ENCODE results near the gene TEPSIN.

The TEPSIN gene

DNA sequence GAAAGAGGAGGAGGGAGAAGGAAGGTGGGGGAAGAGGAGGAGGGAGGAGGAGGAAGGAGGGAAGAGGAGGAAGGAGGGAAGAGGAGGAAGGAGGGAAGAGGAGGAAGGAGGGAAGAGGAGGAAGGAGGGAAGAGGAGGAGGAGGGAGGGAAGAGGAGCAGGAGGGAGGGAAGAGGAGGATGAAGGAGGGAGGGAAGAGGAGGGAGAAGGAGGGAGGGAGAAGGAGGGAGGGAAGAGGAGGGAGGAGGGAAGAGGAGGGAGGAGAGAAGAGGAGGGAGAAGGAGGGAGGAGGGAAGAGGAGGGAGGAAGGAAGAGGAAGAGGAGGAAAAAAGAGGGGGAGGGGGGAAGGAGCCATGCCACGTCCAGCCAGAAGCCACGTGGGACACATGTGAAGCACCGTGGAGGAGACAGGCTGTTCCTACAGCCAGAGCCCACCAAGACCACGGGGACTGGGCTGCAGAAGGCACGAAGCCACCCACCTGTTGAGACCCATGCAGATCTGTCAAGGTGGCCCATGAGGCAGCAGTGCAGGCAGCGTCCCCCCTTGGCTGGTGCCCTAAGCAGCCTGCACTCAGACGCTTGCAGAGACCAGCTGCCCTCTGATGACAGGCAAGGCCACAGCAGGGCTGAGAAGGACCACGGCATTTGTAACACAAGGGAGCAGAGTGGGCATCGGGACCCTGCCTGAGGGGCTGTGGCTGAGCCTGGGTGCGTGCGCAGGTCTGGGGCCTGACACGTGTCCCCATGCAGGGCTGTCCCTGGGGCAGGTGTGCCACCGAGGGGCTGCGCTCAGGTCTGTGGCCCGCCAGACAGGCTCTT is 10.6 kb upstream of the TEPSIN start:
- no peak for DNase-seq (ENCODE audit: low spot score)

DNA sequence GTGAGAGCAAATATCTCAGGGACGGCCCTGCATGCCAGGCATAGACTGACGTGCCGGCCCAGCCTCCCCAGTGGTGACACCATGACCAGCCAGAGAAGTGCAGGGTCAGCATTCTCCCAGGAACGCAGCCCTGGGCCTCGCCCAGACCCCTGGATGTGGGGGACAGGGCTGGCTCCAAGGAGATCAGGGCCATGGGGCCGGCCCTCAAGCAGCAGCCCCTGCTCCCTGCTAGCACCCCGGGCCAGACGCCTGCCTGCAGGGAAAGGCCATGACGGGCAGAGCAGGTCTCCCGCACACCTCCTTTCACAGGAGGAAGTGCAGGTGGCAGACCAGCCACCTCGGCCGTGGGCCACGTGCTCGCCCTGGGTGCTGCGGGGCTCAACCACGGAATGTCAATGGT is 9.8 kb upstream of the TEPSIN start:
- DNase-seq (ENCODE audit: low spot score) = no peak

DNA sequence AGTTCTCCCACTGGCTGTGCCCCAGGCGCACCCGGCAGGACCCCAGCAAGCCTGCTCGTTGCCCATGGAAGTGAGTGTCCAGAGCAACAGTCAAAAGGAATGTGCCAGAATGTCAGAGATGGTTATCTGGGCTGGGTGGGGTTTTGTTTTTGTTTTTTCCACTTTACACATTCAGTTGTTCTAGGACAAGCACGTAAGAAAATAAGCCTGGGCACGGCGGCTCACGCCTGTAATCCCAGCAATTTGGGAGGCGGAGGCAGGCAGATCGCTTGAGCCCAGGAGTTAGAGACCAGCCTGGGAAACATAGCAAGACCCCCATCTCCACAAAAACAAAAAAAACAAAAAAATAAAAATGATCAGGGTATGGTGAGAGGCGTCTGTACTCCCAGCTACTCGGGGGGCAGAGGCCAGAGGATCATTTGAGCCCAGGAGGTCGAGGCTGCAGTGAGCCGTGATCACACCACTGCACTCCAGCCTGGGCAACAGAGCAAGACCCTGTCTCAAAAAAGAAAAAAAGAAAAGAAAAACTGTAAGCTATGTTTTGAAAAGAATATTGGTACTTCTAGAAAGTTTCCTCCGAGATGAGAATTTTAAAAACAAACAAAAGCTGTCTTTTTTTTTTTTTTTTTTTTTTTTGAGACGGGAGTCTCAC is 8.6 kb upstream of the TEPSIN start:
- no peak for DNase-seq (ENCODE audit: low spot score)

DNA sequence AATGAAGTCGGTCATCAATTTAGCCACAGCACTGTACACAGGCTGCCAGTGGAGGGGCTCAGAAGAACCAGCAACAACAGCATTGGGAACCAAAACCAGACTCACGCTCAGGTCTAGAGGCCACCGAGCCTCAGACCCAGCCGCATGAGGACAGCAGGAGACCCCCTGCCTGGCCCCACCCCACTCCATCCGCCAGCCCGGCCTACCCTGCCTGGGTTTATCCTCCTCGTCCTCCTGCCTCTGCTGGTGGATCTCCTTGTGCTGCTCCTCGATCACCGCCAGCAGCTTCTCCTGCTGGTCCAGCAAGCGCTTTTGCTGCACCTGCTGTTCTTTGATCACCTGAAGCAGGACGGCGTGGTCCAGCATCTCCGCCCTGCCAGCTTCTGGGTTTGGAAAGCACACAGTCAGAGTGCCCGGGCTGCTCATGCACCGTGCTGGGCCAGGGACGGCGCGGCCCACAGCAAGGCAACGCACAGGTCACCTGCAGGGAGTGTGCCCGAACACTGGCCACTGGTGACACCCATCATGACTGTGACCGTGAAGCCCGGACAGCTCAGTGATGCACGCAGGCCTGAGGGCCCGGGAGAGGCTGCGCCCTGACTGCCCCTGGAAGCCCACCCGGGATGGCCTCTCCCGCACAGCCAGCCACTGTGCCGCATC is 8.0 kb upstream of the TEPSIN start:
- no peak for DNase-seq (ENCODE audit: low spot score)

DNA sequence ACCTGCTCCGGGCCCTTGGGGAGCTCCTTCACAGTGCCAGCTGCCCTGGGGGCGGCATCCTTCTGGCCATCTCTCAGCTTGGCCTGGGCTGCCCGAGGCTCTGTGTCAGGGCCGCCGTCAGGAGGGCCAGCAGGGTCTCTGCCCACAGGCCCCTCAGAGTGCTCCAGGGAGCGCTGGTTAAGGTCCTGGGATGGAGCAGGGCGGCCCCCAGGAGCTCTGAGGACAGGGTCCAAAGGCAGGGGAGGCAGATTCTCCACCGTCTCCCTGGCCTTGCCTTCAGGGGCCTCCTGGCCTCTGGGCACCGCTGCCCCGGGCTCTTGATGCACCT is 7.5 kb upstream of the TEPSIN start:
- DNase-seq (ENCODE audit: low spot score) = no peak

DNA sequence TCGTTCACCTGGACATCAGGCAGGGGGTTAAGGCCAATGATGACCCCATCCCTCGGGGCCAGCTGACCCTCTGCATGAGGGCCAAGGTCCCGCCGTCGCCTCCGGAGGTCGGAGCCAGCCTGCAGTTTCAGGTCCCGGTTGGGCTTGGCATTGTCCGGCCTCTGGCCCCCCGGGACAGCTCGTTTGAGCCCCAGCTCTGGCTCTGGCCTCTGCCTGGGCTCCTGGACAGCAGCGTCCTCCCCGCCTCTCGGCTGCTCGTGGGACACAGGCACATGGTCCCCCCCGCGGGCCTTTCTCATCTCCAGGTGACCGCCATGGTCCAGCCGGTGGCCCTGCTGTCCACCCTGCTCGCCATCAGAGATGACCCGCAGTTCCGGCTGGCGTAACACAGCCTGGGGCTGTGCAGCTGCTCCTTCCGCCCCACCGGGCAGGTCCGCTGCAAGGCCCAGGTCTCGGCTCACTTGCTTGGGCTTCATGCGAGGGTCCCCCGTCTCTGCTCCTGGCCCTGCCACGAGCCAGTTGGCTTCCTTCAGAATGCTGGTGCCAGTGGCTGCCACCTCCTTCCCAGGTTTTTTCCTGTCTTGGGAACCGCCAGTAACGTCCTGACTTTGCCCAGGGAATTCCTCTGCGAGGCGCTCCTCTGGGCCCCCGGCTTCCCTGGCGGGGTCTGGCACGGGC is 6.9 kb upstream of the TEPSIN start:
- no peak for DNase-seq (ENCODE audit: low spot score)

DNA sequence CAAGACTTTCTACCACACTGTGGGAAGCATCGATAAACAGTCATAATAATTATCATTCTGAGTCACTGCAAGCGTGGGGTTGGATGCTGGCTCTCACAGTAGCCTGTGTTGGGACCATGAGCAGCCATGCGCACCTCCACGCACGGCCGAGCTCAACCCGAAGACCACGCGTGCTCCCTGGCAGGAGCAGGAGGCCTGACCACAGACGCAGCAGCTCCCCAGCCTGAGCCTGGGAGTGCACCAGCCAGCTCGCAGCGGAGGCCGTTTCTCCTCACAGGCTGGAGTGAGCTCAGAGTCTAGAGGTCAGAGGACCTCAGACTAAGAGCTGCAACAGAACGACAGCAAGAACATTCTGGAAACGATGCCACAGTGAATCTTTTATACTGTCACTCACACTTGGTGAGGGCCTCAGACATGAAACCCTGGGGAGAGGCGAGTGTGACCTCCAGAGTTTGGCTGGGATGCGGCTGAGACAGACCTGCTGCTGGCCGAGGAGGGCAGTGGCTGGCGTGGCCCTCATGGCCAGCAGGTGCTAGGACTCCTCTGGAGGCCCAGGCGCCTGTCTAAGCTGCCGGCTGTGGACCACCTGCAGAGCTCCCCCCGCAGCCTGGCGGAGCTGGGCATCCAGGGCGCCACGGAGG is 6.3 kb upstream of the TEPSIN start:
- DNase-seq (ENCODE audit: low spot score) = no peak

DNA sequence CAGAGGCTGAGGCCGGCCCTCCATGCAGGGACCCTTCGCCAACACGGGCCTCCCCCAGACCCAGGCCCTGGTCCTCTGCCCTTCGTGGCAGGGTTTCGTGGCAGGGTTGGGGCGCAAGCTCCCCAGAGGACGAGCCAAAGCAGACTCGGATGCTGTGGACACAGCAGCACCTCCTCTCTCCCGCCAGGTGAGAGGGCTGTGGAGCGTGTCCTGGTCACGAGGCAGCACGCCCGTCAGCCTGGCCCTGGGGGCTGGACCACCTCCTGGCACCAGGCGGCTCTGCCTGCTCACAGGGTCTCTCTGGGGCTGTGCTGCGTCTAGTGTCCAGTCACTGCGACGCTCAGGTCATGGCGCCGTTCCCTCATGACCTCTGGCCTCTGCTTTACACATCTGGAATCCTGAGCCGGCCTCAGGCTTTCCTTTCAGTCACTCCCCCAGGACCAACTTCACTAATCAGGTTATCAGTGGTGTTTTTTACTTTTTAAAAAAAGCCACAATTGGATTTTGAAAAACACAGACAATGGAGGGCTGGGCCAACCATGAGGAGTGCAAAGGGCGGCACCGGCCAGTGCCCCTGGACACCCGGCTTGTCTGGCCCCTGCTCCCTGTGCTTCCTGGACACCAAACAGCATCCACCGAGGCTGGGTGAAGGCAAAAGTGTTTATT is 5.6 kb upstream of the TEPSIN start:
- DNase-seq (ENCODE audit: low spot score) = no peak

DNA sequence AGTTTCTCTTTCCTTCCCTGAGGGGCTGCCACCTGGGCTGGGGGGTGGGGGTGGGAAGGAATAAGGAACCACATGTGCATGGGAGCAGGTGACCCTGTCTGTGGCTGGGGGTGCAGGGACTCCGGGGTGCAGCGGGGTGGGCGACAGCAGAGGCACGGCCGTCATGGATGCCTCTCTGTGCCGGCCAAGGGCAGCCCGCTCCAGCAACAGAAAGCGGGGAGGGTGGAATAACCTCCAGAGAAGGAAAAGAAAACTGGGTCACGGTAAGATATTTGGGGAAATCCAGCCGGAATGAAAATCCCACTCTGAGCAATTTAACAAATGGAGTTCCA is 4.4 kb upstream of the TEPSIN start:
- DNase-seq (ENCODE audit: low spot score) = no peak

DNA sequence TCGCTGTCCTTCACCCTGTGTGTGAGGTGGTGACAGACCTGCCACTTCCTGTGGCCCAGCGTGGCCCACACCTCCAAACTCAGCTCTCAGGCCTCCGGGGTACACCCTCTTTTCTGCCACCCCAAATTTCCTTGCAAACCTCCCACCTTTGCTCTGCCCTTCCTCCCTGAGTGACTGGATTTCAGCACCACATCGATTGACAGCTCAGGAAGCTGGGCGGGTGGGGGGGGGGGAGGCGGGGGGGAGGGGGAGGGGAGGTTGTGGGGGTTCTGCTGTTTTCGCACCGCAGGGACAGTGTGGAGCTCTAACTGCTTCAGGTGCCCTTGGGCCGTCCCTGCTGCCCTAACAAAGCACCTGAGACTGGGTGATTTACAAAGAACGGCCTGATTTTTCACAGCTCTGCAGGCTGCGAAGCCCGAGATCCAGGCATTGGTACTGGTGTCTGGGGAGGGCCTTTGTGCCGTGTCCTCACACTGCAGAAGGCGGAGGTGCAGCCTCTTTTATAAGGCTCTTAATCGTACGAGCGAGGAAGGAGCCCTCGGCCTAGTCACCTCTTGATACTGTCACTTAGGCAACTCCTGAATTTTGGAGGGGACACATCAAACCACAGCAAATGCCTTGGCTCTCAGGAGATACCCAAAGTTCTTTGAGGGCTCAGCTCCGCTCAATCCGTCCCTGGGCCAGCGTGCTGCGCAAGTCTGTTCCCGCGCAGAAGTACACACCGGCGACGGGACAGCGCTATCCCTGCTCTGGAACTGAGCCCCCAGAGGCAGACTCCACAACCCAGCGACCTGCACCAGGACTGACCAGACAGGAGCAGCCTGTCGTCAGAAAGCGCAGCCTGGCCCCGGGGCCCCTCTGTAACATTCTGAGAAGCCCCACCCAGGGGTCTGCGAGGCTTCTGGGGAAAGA is 3.8 kb upstream of the TEPSIN start:
- DNase-seq (ENCODE audit: low spot score) = no peak

DNA sequence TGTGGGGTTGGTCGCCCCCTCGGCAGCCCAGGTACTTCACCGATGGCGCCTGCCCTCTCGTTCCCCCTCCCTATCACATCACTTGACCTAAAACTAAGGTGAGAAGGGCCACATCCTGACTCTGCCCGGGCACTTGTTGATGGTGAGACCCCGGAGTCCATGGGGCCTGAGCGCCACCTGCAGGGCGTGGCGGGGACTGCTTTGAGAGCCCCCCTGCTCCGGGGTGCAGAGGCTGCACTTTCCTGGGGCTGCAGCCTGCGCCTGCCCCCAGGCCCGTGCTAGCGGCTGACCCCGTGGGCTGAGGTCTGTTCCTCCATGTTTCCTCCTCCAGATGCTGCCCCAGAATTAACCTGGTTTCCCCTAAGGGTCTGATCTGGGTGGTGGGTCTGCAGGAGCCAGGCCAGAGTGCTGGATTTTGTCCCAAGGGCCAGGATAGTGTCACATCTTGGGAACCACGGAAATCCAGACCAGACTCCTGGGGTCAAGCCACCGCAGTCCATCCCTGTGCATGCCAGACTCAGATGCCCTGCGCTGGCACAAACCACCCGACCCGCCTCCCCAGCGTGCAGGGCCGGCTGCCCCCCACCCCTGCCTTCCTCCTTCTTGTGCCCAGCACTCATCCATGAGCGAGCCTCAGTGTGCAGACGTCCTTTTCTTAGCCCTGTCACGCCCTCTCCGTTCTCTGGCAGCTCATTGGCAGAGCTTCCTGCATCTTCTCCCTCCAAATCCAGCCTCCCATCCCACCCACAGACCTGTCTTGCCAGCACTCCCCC is 3.0 kb upstream of the TEPSIN start:
- peak; percentile 54 for DNase-seq (ENCODE audit: low spot score)

DNA sequence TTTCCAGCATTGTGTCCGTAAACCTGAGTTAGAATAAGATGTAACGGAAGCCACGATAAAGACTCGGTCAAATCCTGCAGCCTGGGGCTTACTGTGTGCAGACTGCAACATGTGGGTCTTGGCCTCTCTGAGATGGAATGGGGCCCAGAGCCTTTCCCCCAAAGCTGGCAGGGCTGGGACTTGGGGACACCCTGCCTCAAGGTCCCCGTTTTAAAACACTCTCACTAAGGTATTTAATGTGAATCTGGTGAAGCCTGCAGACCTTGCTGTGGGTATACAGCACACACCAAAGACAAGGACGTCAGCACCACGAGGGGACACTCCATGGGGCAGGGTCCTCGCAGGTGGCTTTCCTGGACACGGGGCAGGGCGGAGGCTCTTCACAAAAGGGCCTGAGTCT is 2.3 kb upstream of the TEPSIN start:
- no peak for DNase-seq (ENCODE audit: low spot score)

DNA sequence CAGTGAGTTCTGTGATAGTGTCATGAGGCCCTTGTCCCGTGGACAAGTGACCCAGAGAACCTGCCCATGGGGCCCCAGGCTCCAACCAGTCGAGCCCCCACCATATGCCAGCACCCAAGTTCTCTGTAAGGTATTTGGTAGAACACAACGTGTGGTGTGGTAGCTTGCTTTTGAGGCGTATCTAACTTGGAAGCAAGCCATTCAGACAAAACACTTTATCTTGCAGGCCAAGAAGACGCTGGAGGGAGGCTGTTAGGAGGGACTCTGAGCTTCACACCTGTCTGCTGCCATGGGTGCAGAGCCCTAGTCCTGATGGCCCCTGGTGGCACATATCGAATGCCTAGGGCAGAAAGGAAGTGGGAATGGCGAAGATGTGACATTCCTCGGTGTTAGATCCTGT is 1.9 kb upstream of the TEPSIN start:
- no peak for DNase-seq (ENCODE audit: low spot score)

DNA sequence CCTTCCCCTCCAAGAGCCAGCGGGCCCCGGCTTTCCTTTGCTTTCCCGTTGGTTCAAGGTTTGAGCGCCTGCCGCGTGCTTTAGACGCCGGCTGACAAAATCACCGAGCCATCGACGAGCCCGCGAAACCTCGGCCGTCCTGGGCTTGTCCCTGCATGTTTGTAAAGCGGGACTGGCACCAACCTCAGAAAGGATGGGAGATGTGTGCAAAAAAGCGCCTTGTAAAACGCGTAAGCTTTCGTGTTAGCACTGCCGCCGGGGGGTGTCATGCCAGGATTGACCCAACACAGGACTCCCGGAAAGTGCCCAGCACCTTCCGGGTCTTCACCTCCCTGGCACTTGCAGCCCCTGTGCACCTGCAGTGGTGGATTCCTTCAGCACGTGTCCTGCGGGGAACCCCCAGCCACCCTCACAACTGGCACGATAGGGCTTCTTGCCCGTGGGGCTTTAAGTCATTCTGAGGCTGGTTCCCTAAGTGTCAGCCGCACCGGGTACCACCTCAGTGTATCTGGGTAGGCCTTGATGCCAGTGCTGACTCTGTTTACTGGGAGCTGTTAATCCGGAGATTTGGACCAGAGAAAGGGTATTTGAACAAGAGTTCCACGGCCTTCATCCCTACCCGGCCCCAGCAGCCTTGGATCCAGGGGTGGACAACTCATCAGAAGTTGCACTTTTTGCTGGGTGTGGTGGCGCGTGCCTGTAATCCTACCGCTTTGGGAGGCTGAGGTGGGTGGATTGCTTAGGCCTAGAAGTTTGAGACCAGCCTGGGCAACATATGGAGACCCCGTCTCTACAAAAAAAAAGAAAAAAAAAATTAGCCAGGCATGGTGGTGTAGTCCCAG is 1.1 kb upstream of the TEPSIN start:
- no peak for DNase-seq (ENCODE audit: low spot score)

DNA sequence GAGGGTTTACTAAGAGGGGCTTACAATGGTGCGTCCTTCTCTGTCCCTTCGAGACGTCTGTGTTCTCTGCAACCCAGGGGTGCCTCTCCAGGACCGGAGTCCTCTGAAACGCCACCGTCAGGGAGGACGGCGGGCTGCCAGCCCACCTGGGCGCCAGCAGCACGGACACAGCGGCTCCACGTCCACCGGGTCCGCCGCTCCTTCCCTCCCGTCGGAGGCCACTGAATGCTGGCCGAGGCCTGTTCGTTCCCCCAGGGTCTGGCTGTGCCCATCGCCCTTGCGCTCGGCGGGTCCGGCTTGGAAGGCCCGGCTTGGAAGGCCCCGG is 403 bp downstream of the TEPSIN start:
- no peak for DNase-seq (ENCODE audit: low spot score)

DNA sequence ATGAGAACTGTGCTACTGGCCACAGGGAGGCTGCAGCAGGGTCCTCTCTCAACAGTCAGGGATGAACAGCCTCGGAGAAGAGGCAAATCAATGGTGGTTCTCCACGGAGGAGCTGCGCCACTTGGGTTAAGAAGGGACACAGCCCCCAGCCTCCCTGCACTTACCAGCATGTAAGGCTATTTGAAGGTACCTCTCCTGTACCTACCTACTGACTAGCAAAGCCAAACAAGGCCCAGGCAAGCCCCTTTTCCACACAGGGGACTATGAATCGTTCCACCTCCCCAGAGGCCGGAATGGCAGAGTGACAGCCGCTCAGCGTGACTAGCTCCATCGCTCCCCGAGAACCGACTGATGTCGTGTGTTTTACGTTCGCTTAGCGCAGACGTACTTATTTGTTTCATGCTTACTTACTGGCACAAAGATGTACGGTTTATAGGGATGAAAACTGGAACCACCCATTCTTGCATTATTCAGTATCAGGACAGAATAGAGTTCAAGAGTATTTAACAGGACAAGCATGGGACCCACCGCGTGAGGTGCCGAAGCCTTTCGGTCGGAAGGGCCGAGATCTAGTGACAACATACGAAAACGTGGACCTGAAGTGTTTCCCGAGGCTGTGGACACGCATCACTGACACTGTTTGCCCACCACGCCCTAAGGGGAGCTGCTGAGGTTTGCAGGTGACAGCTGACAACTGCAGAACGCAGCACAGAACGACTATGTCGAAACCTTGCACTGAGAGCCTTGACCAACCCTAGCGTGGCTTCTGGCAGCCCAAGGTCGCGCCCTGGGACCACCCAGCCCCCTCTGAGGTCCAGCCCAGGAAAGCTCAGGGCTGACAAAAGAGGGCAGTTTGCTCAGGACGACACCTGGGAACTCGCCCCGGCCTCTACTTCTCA is 1.0 kb downstream of the TEPSIN start:
- DNase-seq (ENCODE audit: low spot score) = no peak

DNA sequence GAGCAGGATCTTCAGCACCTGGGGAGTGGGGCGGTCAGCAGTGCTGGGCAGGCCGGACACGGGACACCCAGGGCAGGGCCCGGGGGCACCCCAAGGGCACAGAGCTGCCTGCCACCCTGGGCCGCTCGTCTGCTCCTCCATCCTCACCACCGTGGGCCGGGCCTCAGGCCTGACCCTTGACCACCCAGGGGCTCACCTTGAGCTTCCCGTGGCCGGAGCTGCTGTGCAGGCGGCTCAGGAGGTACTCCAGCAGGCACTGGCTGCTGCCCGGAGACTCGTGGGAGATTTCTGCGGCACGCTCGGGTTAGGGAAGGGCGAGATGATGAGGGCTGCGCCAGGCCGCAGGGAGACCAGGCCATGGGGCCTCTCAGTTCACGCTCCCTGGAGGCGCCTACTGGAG is 2.1 kb downstream of the TEPSIN start:
- no peak for DNase-seq (ENCODE audit: low spot score)
